HEK293 (cell line): ENCODE data around the gene SMIM14.

Experiments used
- CTCF ChIA-PET: fragments of 350-600 bp; formaldehyde crosslinking; extraction: SDS; loops from one replicate; lab custom pipeline; 2021; ENCODE audit warnings: antibody characterized with exemption; lab: Yijun Ruan, JAX
- POLR2A ChIA-PET: fragments of 300-600 bp; formaldehyde crosslinking; extraction: SDS; loops from one replicate; lab custom pipeline; 2020; ENCODE audit warnings: antibody characterized with exemption, inconsistent platforms; lab: Yijun Ruan, JAX
- H3K27ac ChIP-seq: fragments of 200-500 bp; sonication (Bioruptor generic); 2 replicates; pipeline ENCODE4 v1.5.1; 2014; ENCODE audit warnings: low read depth, low read length, control low read depth, inconsistent platforms; ENCODE audit errors: extremely low read depth
- H3K36me3 ChIP-seq, 2 experiments: fragments of 200-500 bp in 1 of 2; sonication (Bioruptor generic) in 1 of 2; 1 replicate in 1 of 2; 2 replicates in 1 of 2; pipeline ENCODE4 v1.5.1; 2014 to 2017; ENCODE audit warnings: inconsistent platforms in 2 of 2, low read length in 2 of 2; ENCODE audit not compliant: control insufficient read depth in 2 of 2, insufficient read depth in 1 of 2
- H3K4me1 ChIP-seq: fragments of 200-500 bp; sonication (Bioruptor generic); 2 replicates; pipeline ENCODE4 v1.5.1; 2014; ENCODE audit warnings: mild to moderate bottlenecking, low read length, inconsistent platforms; ENCODE audit not compliant: control insufficient read depth, insufficient read depth
- H3K4me3 ChIP-seq: 2 replicates; pipeline ENCODE4 v1.5.1; 2011; ENCODE audit warnings: low read depth, mild to moderate bottlenecking, control low read depth, low read length, moderate library complexity
- H3K9me3 ChIP-seq: fragments of 200-500 bp; sonication (Bioruptor generic); 2 replicates; pipeline ENCODE4 v1.5.1; 2014; ENCODE audit warnings: low read depth, low read length, inconsistent platforms; ENCODE audit not compliant: control insufficient read depth, insufficient read depth
- EGR2 ChIP-seq: fragments of 450-650 bp; formaldehyde crosslinking; IDR thresholded peaks from 2 replicates; pipeline ENCODE4 v1.5.1; 2016; ENCODE audit warnings: low read depth, missing biosample characterization, missing genetic modification characterization
- ELK4 ChIP-seq: IDR thresholded peaks from 2 replicates; pipeline ENCODE4 v1.6.1; 2011; ENCODE audit warnings: mild to moderate bottlenecking, low read depth, low read length, borderline replicate concordance
- FEZF1 ChIP-seq: fragments of 450-650 bp; formaldehyde crosslinking; IDR thresholded peaks from 2 replicates; pipeline ENCODE4 v1.5.1; 2016; ENCODE audit warnings: missing biosample characterization, missing genetic modification characterization
- HOXA7 ChIP-seq: sonication (generic); formaldehyde crosslinking; IDR thresholded peaks from 2 replicates; pipeline ENCODE4 v1.8.1; 2022; ENCODE audit warnings: missing genetic modification reagents, borderline replicate concordance
- SP3 ChIP-seq: fragments of 450-650 bp; formaldehyde crosslinking; IDR thresholded peaks from 2 replicates; pipeline ENCODE4 v1.5.1; 2016; ENCODE audit warnings: missing biosample characterization, missing genetic modification characterization
- ZBTB10 ChIP-seq: fragments of 450-650 bp; formaldehyde crosslinking; IDR thresholded peaks from 2 replicates; pipeline ENCODE4 v1.5.1; 2016; ENCODE audit warnings: missing biosample characterization, missing genetic modification characterization
- ZBTB11 ChIP-seq: fragments of 450-650 bp; formaldehyde crosslinking; conservative IDR thresholded peaks from 2 replicates; pipeline ENCODE4 v1.5.1; 2016; ENCODE audit warnings: low read depth, missing biosample characterization, missing genetic modification characterization
- ZBTB8A ChIP-seq: fragments of 450-650 bp; formaldehyde crosslinking; IDR thresholded peaks from 2 replicates; pipeline ENCODE4 v1.5.1; 2016; ENCODE audit warnings: missing biosample characterization, missing genetic modification characterization
- ZFP3 ChIP-seq: fragments of 450-650 bp; formaldehyde crosslinking; IDR thresholded peaks from 2 replicates; pipeline ENCODE4 v1.5.1; 2016; ENCODE audit warnings: low read depth, missing biosample characterization, missing genetic modification characterization
- ZFP41 ChIP-seq: fragments of 450-650 bp; formaldehyde crosslinking; IDR thresholded peaks from 2 replicates; pipeline ENCODE4 v1.5.1; 2016; ENCODE audit warnings: missing biosample characterization, missing genetic modification characterization, borderline replicate concordance
- ZIC2 ChIP-seq: fragments of 450-650 bp; formaldehyde crosslinking; IDR thresholded peaks from 2 replicates; pipeline ENCODE4 v1.5.1; 2016; ENCODE audit warnings: missing biosample characterization, missing genetic modification characterization
- ZNF112 ChIP-seq: fragments of 450-650 bp; formaldehyde crosslinking; IDR thresholded peaks from 2 replicates; pipeline ENCODE4 v1.5.0; 2017; ENCODE audit warnings: missing biosample characterization, missing genetic modification characterization
- ZNF114 ChIP-seq: fragments of 450-650 bp; formaldehyde crosslinking; IDR thresholded peaks from 2 replicates; pipeline ENCODE4 v1.5.0; 2017; ENCODE audit warnings: missing biosample characterization, missing genetic modification characterization
- ZNF132 ChIP-seq: fragments of 450-650 bp; formaldehyde crosslinking; IDR thresholded peaks from 2 replicates; pipeline ENCODE4 v1.5.1; 2017; ENCODE audit warnings: missing biosample characterization, missing genetic modification characterization, borderline replicate concordance
- ZNF175 ChIP-seq: fragments of 450-650 bp; formaldehyde crosslinking; IDR thresholded peaks from 2 replicates; pipeline ENCODE4 v1.5.1; 2016; ENCODE audit warnings: missing biosample characterization, missing genetic modification characterization
- ZNF19 ChIP-seq: fragments of 450-650 bp; formaldehyde crosslinking; IDR thresholded peaks from 2 replicates; pipeline ENCODE4; 2016; ENCODE audit warnings: missing biosample characterization, missing genetic modification characterization, low read depth
- ZNF24 ChIP-seq: fragments of 450-650 bp; formaldehyde crosslinking; IDR thresholded peaks from 2 replicates; pipeline ENCODE4 v1.5.1; 2016; ENCODE audit warnings: missing biosample characterization, missing genetic modification characterization
- ZNF423 ChIP-seq: fragments of 450-650 bp; formaldehyde crosslinking; IDR thresholded peaks from 2 replicates; pipeline ENCODE4 v1.5.1; 2016; ENCODE audit warnings: missing biosample characterization, missing genetic modification characterization
- ZNF433 ChIP-seq: fragments of 450-650 bp; formaldehyde crosslinking; IDR thresholded peaks from 2 replicates; pipeline ENCODE4 v1.5.1; 2016; ENCODE audit warnings: missing biosample characterization, missing genetic modification characterization, low read depth
- ZNF449 ChIP-seq: fragments of 450-650 bp; formaldehyde crosslinking; IDR thresholded peaks from 2 replicates; pipeline ENCODE4 v1.5.1; 2017; ENCODE audit warnings: missing biosample characterization, mild to moderate bottlenecking, missing genetic modification characterization, moderate library complexity
- ZNF560 ChIP-seq: fragments of 450-650 bp; formaldehyde crosslinking; IDR thresholded peaks from 2 replicates; pipeline ENCODE4 v1.5.1; 2017; ENCODE audit warnings: missing biosample characterization, missing genetic modification characterization, borderline replicate concordance
- ZNF626 ChIP-seq: fragments of 450-650 bp; sonication (Bioruptor Pico); formaldehyde crosslinking; IDR thresholded peaks from 2 replicates; pipeline ENCODE4 v1.5.1; 2018; ENCODE audit warnings: missing biosample characterization, missing genetic modification characterization, inconsistent platforms
- ZNF658 ChIP-seq: fragments of 450-650 bp; formaldehyde crosslinking; IDR thresholded peaks from 2 replicates; pipeline ENCODE4; 2016; ENCODE audit warnings: missing biosample characterization, missing genetic modification characterization
- ZNF664 ChIP-seq: fragments of 450-650 bp; formaldehyde crosslinking; IDR thresholded peaks from 2 replicates; pipeline ENCODE4 v1.5.1; 2016; ENCODE audit warnings: missing biosample characterization, missing genetic modification characterization
- ZNF791 ChIP-seq: fragments of 450-650 bp; formaldehyde crosslinking; IDR thresholded peaks from 2 replicates; pipeline ENCODE4 v1.5.1; 2016; ENCODE audit warnings: missing biosample characterization, missing genetic modification characterization

SMIM14 gene

GRCh38 chr4:39627413-39627812, 11.3 kb downstream of the SMIM14 start:
- Histone ChIP-seq H3K36me3 (no peaks in the 10 kb centered on the region; a peak in 1 of 3 replicates), H3K9me3 (no peaks in the 10 kb centered on the region), H3K27ac (no peak overlapping the region), H3K4me3 (no peak overlapping the region), H3K4me1 (no peaks in the 10 kb centered on the region)
- no peak for TF ChIP-seq ZFP41 (tag by site-specific recombination)
- TF ChIP-seq ZBTB8A (tag by site-specific recombination) = no peak
- no peak for TF ChIP-seq SP3 (tag by site-specific recombination)
- TF ChIP-seq ZNF114 (tag by site-specific recombination) = no peak
- TF ChIP-seq ZNF560 = no peak
- TF ChIP-seq ZNF449 (tag by site-specific recombination) = no peak
- TF ChIP-seq ZNF791 (tag by site-specific recombination) = no peak
- no peak for TF ChIP-seq ZBTB10 (tag by site-specific recombination)
- no peak for TF ChIP-seq ZNF112 (tag by site-specific recombination)
- no peak for TF ChIP-seq ZNF175
- no peak for TF ChIP-seq ZNF24 (tag by site-specific recombination)
- POLR2A ChIA-PET = interaction anchor here (1.7 kb wide), 1 partner anchor 11 kb away, joined by 7 read pairs; the partner anchor contains the start of gene SMIM14
- CTCF ChIA-PET = interaction anchor here (0.6 kb wide), 2 partner anchors 358 to 551 kb away, joined by 3 read pairs; no protein-coding TSS in a partner anchor

GRCh38 chr4:39626913-39627312, 11.8 kb downstream of the SMIM14 start:
- no peak for TF ChIP-seq ZNF433 (tag by site-specific recombination)
- no peak for TF ChIP-seq ZNF664
- no peak for TF ChIP-seq ZNF658 (tag by site-specific recombination)
- H3K36me3 ChIP-seq = no peaks in the 10 kb centered on the region; a peak in 1 of 3 replicates
- H3K27ac ChIP-seq = no peak overlapping the region
- no peaks in the 10 kb centered on the region for H3K9me3 ChIP-seq
- no peaks in the 10 kb centered on the region for H3K4me1 ChIP-seq
- CTCF ChIA-PET = interaction anchor here (0.6 kb wide), 1 partner anchor 551 kb away, joined by 3 read pairs; no protein-coding TSS in a partner anchor
- H3K4me3 ChIP-seq = no peak overlapping the region
- POLR2A ChIA-PET = interaction anchor here (1.7 kb wide), 1 partner anchor 12 kb away, joined by 7 read pairs; the partner anchor contains the start of gene SMIM14

GRCh38 chr4:39626261-39626660, 12.4 kb downstream of the SMIM14 start:
- Histone ChIP-seq H3K27ac (no peak overlapping the region), H3K36me3 (no peaks in the 10 kb centered on the region; a peak in 1 of 3 replicates), H3K4me3 (no peak overlapping the region), H3K9me3 (no peaks in the 10 kb centered on the region), H3K4me1 (no peaks in the 10 kb centered on the region)
- CTCF ChIA-PET = no interaction called here
- POLR2A ChIA-PET = interaction anchor here (1.7 kb wide), 1 partner anchor 12 kb away, joined by 7 read pairs; the partner anchor contains the start of gene SMIM14
- TF ChIP-seq FEZF1 (no peak), ZNF664 (no peak), HOXA7 (CRISPR knock-in tag) (no peak), ZNF132 (tag by site-specific recombination) (no peak), ELK4 (no peak), ZFP3 (no peak), ZNF626 (tag by site-specific recombination) (no peak), ZIC2 (tag by site-specific recombination) (no peak), EGR2 (tag by site-specific recombination) (no peak), ZNF19 (tag by site-specific recombination) (no peak), ZNF423 (tag by site-specific recombination) (no peak), ZBTB11 (tag by site-specific recombination) (no peak)
